Neural crest cell (in vitro differentiated cells): ENCODE data around the gene HSPB9. TPM values are rescaled to one million over a fixed set of nuclear protein-coding genes. Genes with fewer than 3 reads are reported as not detected.

Experiments
- DNase-seq: peaks from one replicate; pipeline ENCODE4 v3.0.0; 2021; ENCODE audit warnings: low read depth, mixed read lengths, low spot score
- H3K27ac Mint-ChIP-seq: one replicate; pipeline ENCODE4 v1.8.0; 2021; ENCODE audit warnings: mild to moderate bottlenecking, mixed read lengths; ENCODE audit not compliant: unreplicated experiment
- H3K27me3 Mint-ChIP-seq: 2 replicates; pipeline ENCODE4 v1.8.0; 2021; ENCODE audit warnings: low read depth, mild to moderate bottlenecking, mixed read lengths
- H3K36me3 Mint-ChIP-seq: 2 replicates; pipeline ENCODE4 v1.8.0; 2021; ENCODE audit warnings: low read depth, mild to moderate bottlenecking, mixed read lengths
- H3K4me1 Mint-ChIP-seq: 2 replicates; pipeline ENCODE4 v1.8.0; 2021; ENCODE audit warnings: mixed read lengths
- H3K4me3 Mint-ChIP-seq: one replicate; pipeline ENCODE4 v1.8.0; 2021; ENCODE audit warnings: mild to moderate bottlenecking, mixed read lengths
- H3K9me3 Mint-ChIP-seq: 2 replicates; pipeline ENCODE4 v1.8.0; 2021; ENCODE audit warnings: mixed read lengths
- CTCF ChIP-seq: fragments of 200-600 bp; sonication (generic); conservative IDR thresholded peaks from 2 replicates; pipeline ENCODE4 v1.5.0; 2021; ENCODE audit warnings: antibody characterized with exemption, mild to moderate bottlenecking
- total RNA-seq: library from RNA; stranded (reverse); gene quantifications from 2 replicates; pipeline ENCODE4 v1.2.1, GENCODE V29; 2021

HSPB9 gene
- total RNA-seq, 1 donor from 2014 or later = 0.40 TPM

GRCh38 chr17:42098730-42099399, 23.7 kb upstream of the HSPB9 start:
- H3K4me3 Mint-ChIP-seq = no peak overlapping the region
- no peak overlapping the region for H3K27ac Mint-ChIP-seq
- TF ChIP-seq CTCF = no peak
- H3K4me1 Mint-ChIP-seq = peaks cover 13% of the 10 kb centered on the region
- no peaks in the 10 kb centered on the region for H3K36me3 Mint-ChIP-seq
- peaks cover 48% of the 10 kb centered on the region for H3K27me3 Mint-ChIP-seq
- no peaks in the 10 kb centered on the region for H3K9me3 Mint-ChIP-seq
- DNase-seq = no peak

GRCh38 chr17:42101513-42102292, 20.9 kb upstream of the HSPB9 start:
- TF ChIP-seq CTCF = peak; percentile 81
- H3K4me1 Mint-ChIP-seq = peaks cover 7% of the 10 kb centered on the region
- no peak overlapping the region for H3K27ac Mint-ChIP-seq
- H3K27me3 Mint-ChIP-seq = peaks cover 52% of the 10 kb centered on the region
- H3K4me3 Mint-ChIP-seq = no peak overlapping the region
- no peaks in the 10 kb centered on the region for H3K36me3 Mint-ChIP-seq
- peak; percentile 90 for DNase-seq
- H3K9me3 Mint-ChIP-seq = no peaks in the 10 kb centered on the region

- TF ChIP-seq CTCF = no peak
- peaks cover 10% of the 10 kb centered on the region for H3K4me1 Mint-ChIP-seq
- H3K36me3 Mint-ChIP-seq = no peaks in the 10 kb centered on the region
- H3K27ac Mint-ChIP-seq = no peak overlapping the region
- no peak for DNase-seq
- H3K4me3 Mint-ChIP-seq = no peak overlapping the region
- no peaks in the 10 kb centered on the region for H3K9me3 Mint-ChIP-seq
- H3K27me3 Mint-ChIP-seq = peaks cover 40% of the 10 kb centered on the region
These were observed 19.2 kb upstream of the HSPB9 start for GRCh38 chr17:42103221-42103954.

GRCh38 chr17:42104264-42104663, 18.3 kb upstream of the HSPB9 start:
- no peak overlapping the region for H3K4me3 Mint-ChIP-seq

More at GRCh38 chr17:42104264-42104663, 18.3 kb upstream of the HSPB9 start:
- no peaks in the 10 kb centered on the region for H3K36me3 Mint-ChIP-seq
- no peaks in the 10 kb centered on the region for H3K9me3 Mint-ChIP-seq
- H3K27ac Mint-ChIP-seq = peak overlapping the region; percentile 19
- TF ChIP-seq CTCF = no peak
- no peak for DNase-seq
- peaks cover 32% of the 10 kb centered on the region for H3K27me3 Mint-ChIP-seq
- H3K4me1 Mint-ChIP-seq = peaks cover 10% of the 10 kb centered on the region
